GM19324 (cell line): ENCODE data around the gene PRR36.
A peak's percentile ranks its signal among the peaks of the same experiment; 100 is the strongest.

Experiments used
- ATAC-seq: cut with Tn5 transposase; IDR thresholded peaks from one replicate; pipeline ENCODE4 v1.9.1; 2021; ENCODE audit warnings: mild to moderate bottlenecking, moderate library complexity; ENCODE audit not compliant: unreplicated experiment, low FRiP score

The PRR36 gene

DNA sequence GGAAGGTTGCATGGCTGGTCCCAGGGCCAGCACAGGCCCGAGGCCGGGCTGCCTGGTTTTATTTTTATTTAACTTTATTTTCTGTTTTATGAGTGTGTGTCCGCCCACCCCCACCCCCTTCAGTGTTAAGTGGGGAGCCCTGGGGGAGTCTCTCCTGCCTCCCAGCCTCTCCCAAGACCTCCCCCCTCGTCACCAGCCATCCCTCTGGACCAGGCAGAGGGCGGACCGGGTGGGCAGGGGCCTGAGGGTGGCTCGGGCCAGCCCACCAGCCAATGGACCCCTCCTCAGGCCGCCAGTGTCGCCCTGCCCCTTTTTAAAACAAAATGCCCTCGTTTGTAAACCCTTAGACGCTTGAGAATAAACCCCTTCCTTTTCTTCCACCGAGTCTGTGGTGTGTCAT, 39.9 kb upstream of the PRR36 start:
- ATAC-seq = no peak

DNA sequence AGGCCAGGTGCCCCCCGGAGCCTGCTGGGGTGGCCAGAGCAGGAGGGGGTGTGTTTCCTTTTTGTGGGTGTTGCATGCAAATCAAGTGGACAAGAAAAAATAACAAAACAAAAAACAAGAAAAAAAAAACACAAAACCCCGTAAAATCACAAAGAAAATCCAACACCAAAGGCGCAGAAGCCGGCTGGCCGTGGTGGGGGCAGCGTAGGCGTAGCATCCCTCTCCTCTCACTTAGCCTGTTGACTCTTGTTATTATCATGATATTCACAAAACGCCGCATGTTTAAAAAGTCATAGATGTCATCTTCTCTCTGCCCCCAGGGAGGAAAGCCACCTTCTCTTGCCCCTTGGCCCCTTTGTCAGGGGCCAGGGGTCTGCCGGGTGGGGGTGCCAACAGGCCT, 39.5 kb upstream of the PRR36 start:
- ATAC-seq = no peak

DNA sequence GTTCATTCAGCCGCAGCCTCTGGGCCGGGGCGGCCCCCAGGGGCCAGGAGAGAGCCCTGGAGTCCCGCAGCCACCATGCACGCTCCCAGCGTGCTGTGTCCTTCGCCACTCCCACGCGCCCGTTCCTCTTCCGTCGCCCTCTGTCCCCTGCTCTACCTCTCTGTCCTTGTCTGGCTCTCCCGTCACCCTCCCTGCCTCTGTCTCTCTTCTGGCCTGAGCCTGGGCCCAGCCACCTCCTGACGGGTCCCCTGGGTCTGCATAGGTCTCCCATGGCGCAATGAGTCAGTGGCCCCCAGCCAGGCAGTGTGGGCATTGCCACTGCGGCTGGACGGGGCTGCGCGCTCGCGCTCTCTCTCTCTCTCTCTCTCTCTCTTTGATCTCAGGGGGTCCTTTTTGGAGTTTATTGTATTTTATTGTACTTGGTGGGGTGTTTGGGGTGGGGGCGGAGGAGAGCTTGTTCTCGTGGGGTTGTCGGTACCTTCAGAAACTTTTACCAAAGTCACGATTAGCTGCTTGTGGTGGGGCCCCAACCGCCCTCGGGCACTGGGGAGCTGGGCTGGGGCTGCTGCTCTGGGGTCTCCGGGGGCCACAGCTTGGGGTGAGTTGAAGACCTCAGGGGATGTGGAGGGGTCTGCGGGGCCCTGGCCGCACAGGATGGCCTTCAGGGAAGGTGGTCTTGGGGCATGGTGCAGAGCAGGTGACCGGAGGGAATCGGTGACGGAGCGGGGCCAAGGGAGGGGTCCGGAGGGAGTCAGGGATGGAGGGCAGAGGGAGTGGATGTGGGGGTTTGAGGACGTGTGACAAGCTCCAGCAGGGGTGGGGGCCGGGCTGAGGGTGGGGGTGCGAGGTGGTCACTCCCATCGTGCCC, 38.7 kb upstream of the PRR36 start:
- ATAC-seq = no peak

DNA sequence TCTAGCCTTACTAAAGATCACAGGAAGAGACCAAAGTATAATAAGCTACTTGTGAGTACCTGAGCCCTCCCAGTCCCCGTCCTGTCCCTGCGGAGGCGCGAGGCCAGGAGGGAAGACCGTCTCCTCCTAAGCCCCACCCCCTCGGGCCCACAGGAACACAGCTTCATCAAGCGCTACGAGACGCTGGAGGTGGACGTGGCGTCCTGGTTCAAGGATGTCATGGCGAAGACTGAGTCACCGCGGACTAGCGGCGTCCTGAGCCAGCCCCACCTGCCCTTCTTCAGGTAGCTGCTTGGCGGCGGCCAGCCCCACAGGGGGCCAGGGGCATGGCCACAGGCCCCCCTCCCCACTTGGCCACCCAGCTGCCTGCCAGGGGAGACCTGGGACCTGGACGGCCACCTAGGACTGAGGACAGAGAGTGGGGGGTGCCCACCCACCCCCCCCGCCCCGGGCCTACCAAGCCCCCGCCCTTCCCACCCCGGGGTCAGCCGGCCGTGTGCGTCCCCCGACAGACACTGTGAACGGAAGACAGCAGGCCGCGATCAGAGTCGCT, 38.0 kb upstream of the PRR36 start:
- no peak for ATAC-seq

DNA sequence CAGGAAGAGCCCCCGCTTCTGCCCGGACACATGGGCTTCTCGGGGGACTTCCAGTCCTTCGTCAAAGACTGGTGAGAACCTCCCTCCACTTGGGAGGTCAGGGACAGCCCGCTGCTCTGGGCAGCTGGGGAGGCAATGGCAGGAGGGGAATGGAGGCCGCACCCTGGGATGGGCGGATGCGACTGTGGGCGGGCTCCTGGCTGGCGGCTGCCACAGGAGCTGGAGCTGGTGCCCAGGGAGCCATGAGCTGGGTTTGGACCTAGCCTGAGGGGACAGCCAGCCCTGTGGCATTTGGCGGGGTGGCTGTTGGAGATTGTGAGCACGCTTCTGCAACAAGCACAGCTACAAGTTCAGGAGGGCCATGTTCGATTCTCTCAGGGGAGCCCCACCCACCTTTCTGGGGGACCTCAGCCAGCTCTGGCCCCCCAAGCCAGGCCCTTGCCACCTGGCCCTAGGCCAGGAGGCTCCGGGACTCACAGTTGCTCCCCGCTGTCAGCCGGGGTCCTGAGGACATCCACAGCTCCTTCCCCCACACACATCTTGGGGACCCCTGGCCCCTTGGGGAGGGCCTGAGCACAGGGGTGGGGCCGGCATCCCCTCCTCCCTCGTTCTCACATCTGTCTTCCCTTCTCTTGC, 37.4 kb upstream of the PRR36 start:
- no peak for ATAC-seq

DNA sequence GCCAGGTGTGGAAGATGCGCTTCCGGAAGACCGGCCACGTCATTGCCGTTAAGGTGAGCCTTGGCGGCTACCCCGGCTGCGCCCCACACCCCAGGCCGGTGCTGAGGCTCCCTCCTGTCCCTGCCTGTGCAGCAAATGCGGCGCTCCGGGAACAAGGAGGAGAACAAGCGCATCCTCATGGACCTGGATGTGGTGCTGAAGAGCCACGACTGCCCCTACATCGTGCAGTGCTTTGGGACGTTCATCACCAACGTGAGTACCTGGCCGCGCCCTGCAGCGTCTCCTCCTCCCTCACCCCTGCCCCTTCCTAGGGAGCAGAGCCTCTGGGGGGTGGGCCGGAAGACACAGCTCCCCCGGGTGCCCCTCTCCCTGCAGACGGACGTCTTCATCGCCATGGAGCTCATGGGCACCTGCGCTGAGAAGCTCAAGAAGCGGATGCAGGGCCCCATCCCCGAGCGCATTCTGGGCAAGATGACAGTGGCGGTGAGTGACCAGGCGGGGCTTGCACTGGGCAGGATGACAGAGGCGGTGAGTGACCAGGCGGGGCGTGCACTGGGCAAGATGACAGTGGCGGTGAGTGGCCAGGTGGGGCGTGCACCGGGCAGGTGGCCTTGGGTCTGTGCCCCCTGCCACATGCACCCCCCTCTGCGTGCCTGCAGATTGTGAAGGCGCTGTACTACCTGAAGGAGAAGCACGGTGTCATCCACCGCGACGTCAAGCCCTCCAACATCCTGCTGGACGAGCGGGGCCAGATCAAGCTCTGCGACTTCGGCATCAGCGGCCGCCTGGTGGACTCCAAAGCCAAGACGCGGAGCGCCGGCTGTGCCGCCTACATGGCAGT, 36.4 kb upstream of the PRR36 start:
- ATAC-seq = no peak

DNA sequence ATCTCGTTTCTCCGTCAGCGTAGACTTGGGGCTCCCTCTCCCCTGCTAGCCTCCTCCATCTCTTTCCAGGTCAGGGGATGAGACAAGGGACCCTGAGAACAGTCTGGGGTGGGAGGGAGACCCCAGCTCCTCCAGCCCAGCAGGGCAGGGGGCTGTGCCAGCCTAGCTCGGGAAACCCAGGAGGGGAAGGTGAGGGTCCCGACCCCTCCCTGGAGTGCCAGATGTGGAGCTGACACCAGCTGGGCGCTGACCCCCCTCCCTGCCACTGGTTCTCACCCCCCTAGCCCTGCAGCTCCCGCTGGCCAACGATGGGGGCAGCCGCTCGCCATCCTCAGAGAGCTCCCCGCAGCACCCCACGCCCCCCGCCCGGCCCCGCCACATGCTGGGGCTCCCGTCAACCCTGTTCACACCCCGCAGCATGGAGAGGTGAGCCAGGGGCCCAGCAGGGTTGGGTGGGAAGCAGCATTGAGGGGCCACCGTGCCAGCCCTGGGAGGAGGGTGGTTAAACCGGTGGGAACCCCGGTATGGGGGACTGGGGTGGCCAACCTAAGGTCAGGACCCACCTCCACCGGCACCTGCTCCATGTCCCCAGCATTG, 35.4 kb upstream of the PRR36 start:
- ATAC-seq = no peak

DNA sequence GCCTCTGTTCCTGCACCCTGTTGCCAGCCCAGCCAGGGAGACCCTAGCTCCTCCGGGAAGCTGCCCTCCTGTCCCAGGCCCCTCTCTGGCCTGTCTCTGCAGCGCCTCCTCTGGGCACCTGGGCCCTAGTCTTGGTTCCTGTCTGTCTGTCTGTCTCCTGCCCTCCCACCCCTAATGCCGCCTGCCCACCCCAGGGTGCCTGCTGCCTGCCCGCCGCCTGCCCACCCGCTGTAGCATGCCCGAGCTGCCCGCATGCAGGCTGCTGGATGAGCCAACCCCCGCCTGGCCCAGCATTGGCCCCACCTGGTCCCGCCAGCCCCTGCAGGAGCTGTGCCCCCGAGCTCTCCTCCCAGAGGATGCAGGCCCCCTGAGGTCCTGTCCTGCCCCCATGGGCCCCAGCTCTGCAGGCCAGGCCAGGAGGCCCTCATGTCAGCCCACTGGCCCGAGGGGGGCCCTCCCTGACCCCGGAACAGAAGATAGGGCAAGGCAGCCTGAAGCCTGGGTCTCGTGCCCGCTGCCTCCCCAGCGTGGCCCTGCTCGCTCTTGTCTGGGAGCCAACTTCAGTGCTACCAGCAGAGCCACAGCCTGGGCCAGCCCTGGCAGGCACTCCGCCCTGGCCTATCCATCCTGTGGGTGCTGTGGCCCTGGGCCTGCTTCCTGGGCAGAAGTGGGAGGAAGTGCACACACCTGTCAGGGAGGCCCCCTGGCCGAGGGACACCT, 34.7 kb upstream of the PRR36 start:
- no peak for ATAC-seq

DNA sequence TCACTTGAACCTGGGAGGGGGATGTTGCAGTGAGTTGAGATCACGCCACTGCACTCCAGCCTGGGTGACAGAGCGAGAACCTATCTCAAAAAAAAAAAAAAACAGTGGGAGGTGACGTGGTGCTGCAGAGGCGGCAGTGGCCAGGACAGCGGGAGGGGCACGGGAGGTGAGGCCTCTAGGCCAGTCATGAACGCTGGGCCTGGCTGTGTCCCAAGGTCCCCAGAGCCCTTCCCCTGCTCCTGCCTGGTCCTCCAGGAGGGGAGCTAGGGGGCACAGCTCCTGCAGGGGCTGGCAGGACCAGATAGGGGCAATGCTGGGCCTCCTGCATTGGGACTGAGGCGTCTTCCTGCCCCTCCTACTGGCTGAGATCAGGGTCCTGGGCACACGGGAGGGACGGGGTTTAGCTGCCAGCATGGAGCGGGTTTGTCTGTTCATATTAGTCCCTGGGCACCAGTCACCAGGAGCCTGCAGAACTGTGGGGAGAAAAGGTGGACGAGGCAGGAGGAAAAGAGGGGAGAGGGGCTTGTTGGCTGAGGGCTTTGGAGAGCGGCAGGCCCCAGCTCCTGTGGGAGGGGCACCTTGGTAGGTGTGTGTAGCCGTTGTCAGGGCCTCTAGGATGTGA, 34.0 kb upstream of the PRR36 start:
- no peak for ATAC-seq

DNA sequence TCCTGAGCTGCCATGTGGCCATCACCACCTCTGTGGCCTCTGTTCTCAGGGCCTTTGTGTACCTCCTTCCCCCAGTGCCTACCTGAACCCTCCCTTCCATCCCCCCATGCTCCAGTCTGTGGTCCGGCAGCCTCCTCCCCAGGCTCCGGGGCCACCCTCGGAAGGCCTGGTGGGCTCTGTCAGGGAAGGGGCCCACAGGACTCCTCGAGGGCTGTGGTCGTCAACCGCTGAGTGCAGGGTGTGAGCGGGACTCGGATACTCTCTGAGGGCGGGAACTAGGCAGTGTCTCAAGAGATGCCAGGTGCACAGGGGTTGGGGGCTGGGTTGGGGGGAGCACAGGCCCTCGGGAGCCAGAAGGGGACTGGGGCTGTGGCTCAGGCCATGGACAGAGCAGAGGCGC, 33.4 kb upstream of the PRR36 start:
- no peak for ATAC-seq

DNA sequence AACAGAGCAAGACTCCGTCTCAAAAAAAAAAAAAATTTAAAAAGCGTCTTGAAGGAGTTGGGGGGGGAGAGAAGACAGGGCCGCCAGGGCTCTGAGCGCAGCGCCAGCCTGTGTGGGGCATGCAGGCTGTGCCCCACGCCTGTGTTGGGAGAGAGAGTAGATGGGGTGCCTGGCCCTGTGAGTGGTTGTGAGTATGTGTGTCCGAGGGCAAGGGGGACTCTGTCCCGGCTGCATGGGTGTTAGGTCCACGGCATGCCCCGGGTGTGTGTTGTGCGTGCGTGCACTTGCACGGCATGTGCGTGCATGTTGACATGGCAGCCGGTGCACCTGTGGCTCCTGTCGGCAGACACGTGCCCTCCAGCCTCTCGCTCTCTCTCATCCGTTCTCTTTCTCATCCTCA, 32.9 kb upstream of the PRR36 start:
- no peak for ATAC-seq

DNA sequence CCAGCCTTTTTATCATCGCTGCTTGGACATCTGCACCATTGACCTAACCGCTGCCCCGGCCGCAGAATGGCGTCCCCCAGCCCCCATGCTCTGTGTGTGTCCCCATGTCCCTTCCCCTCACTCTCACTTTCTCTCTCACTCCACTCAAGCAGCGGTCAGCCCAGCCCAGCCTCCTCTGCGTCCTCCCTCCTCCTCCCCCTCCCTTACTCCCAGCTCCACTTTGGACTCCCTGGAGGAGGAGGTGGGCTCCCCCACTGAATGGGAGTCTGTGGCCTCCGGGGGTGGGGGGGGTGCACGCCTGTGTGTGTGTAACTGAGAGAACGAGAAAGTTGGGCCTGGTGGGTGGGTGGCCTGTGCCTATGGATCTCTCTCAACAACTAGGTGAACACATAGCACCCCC, 31.7 kb upstream of the PRR36 start:
- no peak for ATAC-seq

DNA sequence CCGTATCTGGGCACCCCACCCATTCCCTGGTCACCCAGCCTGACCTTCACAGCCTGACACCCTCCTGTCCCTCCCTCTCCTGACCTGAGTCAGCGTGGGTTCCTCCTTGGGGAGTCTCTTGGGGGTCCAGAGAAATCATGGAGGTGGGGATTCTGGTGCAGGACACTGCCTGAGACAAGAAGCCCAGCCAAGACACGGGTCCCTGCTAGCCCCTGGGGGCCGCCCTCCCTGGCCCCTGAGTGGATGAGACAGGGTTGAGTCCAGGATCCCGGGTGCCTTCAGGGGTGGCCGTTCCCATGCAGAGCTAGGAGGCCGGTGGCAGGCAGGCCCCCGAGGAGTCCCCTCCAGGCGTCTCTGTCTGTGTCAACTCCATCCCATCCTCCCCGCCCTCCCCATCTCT, 31.1 kb upstream of the PRR36 start:
- no peak for ATAC-seq

DNA sequence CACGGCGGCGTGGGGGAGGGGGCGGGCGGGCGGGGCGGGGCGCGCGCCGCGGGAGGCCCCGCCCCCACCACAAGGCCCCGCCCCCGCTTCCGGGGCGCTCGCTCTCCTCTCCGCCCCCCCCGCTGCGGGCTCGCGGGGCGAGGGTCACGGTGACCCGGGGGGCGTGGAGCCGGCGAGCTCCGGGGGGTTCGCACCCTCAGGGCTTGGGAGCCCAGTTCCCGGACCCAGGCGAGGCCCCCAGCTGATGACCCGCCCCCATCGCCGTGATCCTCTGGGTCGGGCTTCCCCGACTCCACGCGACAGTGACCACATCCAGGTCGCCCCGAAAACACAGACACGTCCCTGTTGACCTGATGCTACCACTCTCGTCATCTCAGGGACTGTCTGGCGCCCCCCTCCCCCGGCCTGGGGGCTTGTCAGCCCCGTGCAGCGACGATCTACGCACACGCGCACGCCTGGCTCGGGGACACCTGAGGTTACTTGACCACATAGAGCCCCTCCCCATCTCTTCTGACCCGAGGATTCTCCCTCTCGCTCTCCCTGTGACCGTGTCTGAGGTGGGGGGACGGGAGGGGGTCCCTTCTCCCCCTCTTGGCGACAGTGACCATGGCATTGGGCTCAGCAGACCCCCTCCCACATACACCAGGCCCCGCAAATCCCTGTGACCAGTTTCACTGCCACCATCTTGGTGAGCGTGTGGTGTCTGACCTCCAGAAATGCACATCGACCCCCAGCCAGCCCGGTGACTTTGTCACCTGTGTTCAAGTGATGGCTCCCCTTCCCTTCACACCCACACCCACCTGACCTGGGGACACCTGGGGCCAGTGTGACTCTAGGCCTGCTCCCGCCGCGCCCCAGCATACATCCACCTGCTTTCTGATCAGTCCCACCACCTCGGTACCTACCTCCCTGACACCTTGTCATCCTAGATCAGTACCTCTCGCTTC, 30.2 kb upstream of the PRR36 start:
- ATAC-seq = peak; percentile 36

DNA sequence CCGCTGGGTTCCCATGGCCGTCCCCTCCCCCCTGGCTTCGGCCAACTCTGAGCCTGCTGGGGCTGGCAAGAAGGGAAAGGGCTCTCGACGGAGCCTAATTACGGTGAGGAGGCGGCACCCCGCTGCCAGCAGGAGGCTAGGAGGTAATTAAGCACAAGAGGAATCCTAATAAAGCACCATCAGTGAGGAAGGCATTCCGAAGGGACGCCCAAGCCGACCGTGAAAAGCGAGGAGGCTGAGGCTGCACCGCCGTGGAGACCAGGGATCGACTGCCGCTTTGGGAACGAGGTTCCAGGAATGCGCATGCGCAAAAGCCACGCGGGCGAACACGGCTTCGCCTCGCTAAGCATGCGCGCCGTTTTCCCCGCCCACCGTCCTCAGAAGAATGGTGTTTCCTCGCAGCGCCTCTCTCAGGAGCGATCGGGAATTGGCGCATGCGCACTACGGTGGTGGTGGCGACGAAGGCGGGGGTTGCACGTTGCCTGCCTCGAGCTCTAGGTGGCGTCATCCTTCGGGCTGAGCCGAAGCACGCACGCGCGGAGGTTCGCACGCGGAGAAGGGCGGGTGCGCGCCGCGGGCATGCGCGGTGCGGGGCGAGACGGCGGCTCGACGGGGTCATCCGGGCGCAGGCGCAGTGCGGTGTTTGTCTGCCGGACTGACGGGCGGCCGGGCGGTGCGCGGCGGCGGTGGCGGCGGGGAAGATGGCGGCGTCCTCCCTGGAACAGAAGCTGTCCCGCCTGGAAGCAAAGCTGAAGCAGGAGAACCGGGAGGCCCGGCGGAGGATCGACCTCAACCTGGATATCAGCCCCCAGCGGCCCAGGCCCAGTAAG, 29.3 kb upstream of the PRR36 start, which contains the start of gene MAP2K7:
Gene MAP2K7, plus strand, starts transcription at position 634 of the 830 bp plus-strand sequence. Its CDS starts 68 bp downstream, at position 702.
- peak; percentile 91 for ATAC-seq

DNA sequence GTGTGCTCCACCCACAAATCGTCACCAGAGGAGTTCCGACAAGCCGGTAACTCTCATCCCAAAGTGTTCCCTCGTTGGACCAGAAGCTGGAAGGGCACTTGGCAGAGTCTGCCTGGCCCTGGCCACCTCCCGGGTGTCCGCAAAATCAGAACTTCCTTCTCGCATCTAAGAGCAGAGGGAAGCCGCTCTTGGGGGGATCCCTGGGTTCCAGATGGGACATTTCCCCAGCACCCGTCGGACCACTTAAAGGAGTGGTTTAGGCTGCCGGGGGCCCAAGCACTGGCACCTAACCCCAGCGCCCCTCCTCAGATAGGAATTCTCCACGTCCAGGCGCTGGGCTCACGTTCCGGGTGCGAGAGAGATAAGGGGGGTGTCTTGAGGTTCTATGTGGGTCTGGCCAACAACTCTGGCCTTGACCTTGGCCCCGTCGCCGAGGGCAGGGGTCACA, 28.6 kb upstream of the PRR36 start:
- ATAC-seq = no peak

DNA sequence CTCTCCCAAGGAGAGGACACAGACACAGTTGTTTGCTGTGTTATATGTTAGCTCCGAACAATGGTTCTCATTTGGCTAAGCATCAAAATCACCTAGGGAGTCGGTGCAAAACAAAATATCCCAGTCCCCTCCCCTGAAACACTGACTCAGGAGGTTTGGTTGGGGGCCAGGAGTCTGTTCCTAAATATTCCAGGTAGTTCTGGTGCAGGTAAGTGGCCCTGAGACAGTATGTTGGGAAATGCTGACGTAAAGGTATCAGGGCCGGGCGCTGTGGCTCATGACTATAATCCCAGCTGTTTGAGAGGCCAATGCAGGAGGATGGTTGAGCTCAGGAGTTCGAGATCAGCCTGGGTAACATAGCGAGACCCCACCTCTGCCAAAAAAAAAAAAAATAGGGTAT, 27.1 kb upstream of the PRR36 start:
- ATAC-seq = no peak
